ENCODE results near the gene IRF8. TPM values are rescaled to one million over a fixed set of nuclear protein-coding genes. Genes with fewer than 3 reads are reported as not detected.

IRF8 gene
- total and polyA plus RNA-seq, 2 donors from 2014 or later: 2.9 to 33.3 TPM

DNA sequence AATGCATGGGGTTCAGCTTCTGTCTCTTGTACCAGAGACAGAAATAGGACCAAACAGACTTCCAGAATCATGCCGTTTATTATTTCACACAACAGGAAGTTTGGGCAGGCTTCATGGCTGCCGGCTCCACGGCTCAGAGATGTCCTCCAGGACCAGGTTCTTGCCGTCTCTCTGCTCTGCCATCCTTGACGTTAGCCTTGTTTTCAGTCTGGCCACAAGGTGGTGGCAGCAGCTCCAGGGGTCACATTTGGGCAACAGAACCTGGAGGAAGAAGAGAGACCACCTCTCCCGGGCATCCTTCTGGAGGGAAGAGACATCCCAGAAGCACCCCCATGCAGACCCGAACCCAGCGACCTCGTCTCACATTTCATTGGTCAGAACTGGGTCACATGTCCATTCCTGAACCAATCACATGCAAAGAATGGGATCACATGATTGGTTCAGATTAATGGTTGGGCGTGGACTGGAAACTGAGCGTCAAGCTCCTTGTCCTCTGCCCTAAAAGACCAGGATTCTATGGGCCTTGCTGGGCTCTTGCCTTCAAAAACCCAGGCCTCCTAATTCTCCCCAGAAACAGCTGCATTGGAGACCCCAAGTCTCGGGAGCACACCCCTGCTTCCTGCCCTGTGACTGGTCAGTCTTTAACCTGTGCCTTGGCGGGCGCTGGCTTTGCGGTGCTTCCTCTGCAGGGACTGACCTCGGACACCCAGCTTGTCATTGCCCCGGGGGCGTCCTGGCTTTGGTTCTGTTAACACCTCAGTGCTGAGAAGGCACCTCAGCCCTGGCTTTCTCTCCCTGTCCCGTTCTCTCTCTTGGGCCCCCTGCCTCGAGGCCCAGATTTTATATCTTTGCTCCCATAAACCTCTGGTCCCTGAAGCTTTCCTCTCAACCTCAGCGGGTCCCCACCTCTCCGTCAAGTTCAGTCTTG lies 63.3 kb downstream of the IRF8 start:
- TF ChIP-seq, protein P1, sequence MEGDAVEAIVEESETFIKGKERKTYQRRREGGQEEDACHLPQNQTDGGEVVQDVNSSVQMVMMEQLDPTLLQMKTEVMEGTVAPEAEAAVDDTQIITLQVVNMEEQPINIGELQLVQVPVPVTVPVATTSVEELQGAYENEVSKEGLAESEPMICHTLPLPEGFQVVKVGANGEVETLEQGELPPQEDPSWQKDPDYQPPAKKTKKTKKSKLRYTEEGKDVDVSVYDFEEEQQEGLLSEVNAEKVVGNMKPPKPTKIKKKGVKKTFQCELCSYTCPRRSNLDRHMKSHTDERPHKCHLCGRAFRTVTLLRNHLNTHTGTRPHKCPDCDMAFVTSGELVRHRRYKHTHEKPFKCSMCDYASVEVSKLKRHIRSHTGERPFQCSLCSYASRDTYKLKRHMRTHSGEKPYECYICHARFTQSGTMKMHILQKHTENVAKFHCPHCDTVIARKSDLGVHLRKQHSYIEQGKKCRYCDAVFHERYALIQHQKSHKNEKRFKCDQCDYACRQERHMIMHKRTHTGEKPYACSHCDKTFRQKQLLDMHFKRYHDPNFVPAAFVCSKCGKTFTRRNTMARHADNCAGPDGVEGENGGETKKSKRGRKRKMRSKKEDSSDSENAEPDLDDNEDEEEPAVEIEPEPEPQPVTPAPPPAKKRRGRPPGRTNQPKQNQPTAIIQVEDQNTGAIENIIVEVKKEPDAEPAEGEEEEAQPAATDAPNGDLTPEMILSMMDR (IDR thresholded peaks at IDR 0.05; ENCODE audit: borderline replicate concordance, extremely low read depth, insufficient read depth): no peak
- FAIRE-seq: no peak
- Histone ChIP-seq H3K27ac (ENCODE audit: low read depth in 2 of 2, low read length in 2 of 2) (no peak overlapping the region), H3K9me3 (ENCODE audit: control insufficient read depth in 2 of 3, insufficient read depth in 1 of 3, low read length in 3 of 3) (no peaks in the 10 kb centered on the region), H3K36me3 (ENCODE audit: control insufficient read depth in 2 of 3, insufficient read depth in 3 of 3, low read length in 3 of 3) (no peaks in the 10 kb centered on the region), H3K4me3 (ENCODE audit: low read length in 3 of 3) (no peak overlapping the region), H3K27me3 (ENCODE audit: control insufficient read depth, insufficient read depth, low read length) (no peaks in the 10 kb centered on the region), H3K9ac (ENCODE audit: low read length in 3 of 3) (no peak overlapping the region), H3K4me1 (ENCODE audit: control insufficient read depth in 2 of 3, insufficient read depth in 2 of 3, low read depth in 1 of 3, low read length in 3 of 3) (no peaks in the 10 kb centered on the region)
- DNase-seq: no peak
- intact Hi-C loops (cut with DNase I): no loop called here

DNA sequence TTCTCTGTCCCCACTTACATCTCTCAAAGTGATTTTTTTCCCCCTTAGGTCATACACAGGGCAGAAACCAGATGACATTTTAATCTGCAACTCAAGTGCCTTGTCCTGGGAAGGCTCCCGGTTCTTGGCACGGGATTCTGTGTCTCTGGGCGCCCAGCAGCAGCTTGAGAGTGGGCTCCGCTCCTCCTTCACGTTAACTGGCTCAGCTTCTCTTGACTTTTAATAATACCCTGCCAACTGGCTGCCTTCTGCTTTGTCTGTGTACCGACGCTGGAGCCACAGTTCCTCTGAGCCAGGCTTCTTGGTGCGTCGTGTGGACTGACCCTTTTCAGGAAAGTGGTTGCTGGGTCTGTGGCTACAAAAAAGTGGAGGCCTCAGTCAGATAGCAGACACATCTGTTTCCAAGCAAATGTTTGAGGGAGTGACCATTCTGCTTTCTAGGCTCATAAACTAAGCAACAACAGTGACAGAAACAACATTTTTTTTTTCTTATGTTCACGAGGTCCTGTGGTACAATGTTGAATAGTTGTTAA lies 64.9 kb downstream of the IRF8 start:
- Histone ChIP-seq H3K36me3 (ENCODE audit: control insufficient read depth in 2 of 3, insufficient read depth in 3 of 3, low read length in 3 of 3) (no peaks in the 10 kb centered on the region), H3K4me3 (ENCODE audit: low read length in 3 of 3) (no peak overlapping the region), H3K27me3 (ENCODE audit: control insufficient read depth, insufficient read depth, low read length) (no peaks in the 10 kb centered on the region), H3K27ac (ENCODE audit: low read depth in 2 of 2, low read length in 2 of 2) (no peak overlapping the region), H3K4me1 (ENCODE audit: control insufficient read depth in 2 of 3, insufficient read depth in 2 of 3, low read depth in 1 of 3, low read length in 3 of 3) (no peaks in the 10 kb centered on the region), H3K9me3 (ENCODE audit: control insufficient read depth in 2 of 3, insufficient read depth in 1 of 3, low read length in 3 of 3) (no peaks in the 10 kb centered on the region), H3K9ac (ENCODE audit: low read length in 3 of 3) (no peak overlapping the region)
- intact Hi-C loops (cut with DNase I): no loop called here
- FAIRE-seq (no peak), DNase-seq (peak in 1 of 5 donors; percentile 58)
- TF ChIP-seq, protein P1 (IDR thresholded peaks at IDR 0.05; ENCODE audit: borderline replicate concordance, extremely low read depth, insufficient read depth): no peak

DNA sequence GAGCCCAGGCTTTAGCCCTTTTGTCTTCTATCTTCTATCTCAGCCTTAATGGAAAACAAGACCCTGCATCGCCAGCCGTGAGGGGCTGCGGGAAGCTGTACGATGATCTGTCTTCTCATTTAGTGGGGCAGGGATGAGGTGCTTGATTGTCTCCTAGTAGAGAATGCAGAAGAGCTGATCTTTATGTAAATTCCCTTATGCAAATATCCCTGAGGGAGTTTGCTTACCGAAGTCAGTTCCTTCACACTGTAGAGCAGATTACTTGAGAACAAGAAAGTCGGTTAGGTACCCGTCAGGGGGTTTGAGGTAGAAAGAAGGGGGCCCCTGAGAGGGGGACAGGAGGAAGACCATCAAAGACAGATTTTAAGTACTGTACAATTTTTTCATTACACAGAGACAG lies 66.2 kb downstream of the IRF8 start:
- H3K4me3 ChIP-seq (ENCODE audit: low read length in 3 of 3): no peak overlapping the region
- H3K27me3 ChIP-seq (ENCODE audit: control insufficient read depth, insufficient read depth, low read length): no peaks in the 10 kb centered on the region
- intact Hi-C loops (cut with DNase I): no loop called here
- H3K36me3 ChIP-seq (ENCODE audit: control insufficient read depth in 2 of 3, insufficient read depth in 3 of 3, low read length in 3 of 3): no peaks in the 10 kb centered on the region
- H3K4me1 ChIP-seq (ENCODE audit: control insufficient read depth in 2 of 3, insufficient read depth in 2 of 3, low read depth in 1 of 3, low read length in 3 of 3): peaks cover 0 to 2% (median 0%) of the 10 kb centered on the region in 3 donors
- TF ChIP-seq, protein P1 (IDR thresholded peaks at IDR 0.05; ENCODE audit: borderline replicate concordance, extremely low read depth, insufficient read depth): no peak
- DNase-seq: no peak
- FAIRE-seq: no peak
- H3K9ac ChIP-seq (ENCODE audit: low read length in 3 of 3): no peak overlapping the region
- no peak overlapping the region for H3K27ac ChIP-seq (ENCODE audit: low read depth in 2 of 2, low read length in 2 of 2)
- H3K9me3 ChIP-seq (ENCODE audit: control insufficient read depth in 2 of 3, insufficient read depth in 1 of 3, low read length in 3 of 3): no peaks in the 10 kb centered on the region

Data from kidney (tissue), 14 donors.